Measurements from ENCODE around the gene CREB3. TPM values are rescaled to one million over a fixed set of nuclear protein-coding genes. Genes with fewer than 3 reads are reported as not detected.

CREB3 gene
- total RNA-seq, 1 experiment from 2014 or later, result 27.3 TPM

DNA sequence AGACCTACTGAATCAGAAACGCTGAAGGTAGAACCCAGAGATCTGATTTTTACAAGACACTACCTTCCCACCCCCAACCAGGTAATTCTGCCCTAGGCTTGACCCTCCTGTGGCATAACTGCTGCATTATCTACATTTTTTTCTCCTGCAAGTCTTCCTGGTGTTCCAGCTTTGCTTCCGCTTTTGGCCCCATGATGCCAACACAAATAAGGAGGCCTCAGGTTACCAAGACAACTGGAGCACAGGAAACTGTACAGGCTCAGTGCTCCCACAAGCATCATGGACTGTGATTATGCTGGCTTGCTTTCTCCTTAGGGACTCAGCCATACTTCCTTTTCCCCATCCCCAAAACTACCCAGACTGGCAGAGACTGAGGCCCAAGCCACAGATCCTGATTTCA, 28.2 kb downstream of the CREB3 start:
- Histone ChIP-seq H3K9me3 (ENCODE audit: control insufficient read depth, low read depth, low read length) (no peaks in the 10 kb centered on the region), H3K9ac (ENCODE audit: extremely low read depth, insufficient read length, low read length) (no peak overlapping the region), H3K23me2 (ENCODE audit: insufficient read length, low read depth, low read length, poor library complexity, severe bottlenecking) (peaks cover 3% of the 10 kb centered on the region), H3K4ac (ENCODE audit: low read depth, low read length) (no peak overlapping the region), H3K14ac (ENCODE audit: insufficient read depth, low read length) (no peak overlapping the region), H2AK5ac (ENCODE audit: insufficient read length, low read length) (no peak overlapping the region), H3K27ac (ENCODE audit: insufficient read length, low read depth, low read length) (no peak overlapping the region), H3K23ac (ENCODE audit: insufficient read length, low read depth, low read length) (no peak overlapping the region), H3T11ph (ENCODE audit: low read length) (no peak overlapping the region), H3K56ac (ENCODE audit: insufficient read length, low read depth, low read length) (no peak overlapping the region), H3K4me2 (ENCODE audit: insufficient read depth, insufficient read length, low read length) (no peak overlapping the region), H3K79me1 (ENCODE audit: insufficient read depth, low read depth, low read length, poor library complexity, severe bottlenecking) (no peaks in the 10 kb centered on the region), H2AFZ (ENCODE audit: low read length) (no peak overlapping the region), H3K27me3 (ENCODE audit: insufficient read depth, low read length) (no peaks in the 10 kb centered on the region), H2BK15ac (ENCODE audit: low read depth, low read length) (no peak overlapping the region), H3K79me2 (ENCODE audit: insufficient read depth, low read length) (no peaks in the 10 kb centered on the region; the same call in 1 of the 2 replicates), H4K20me1 (ENCODE audit: control insufficient read depth, insufficient read depth, insufficient read length) (no peaks in the 10 kb centered on the region), H4K8ac (replicated peaks; ENCODE audit: insufficient read length, low read depth, low read length) (no peak overlapping the region), H2BK5ac (ENCODE audit: insufficient read length, low read length) (no peak overlapping the region), H4K91ac (ENCODE audit: insufficient read length, low read depth, low read length) (no peak overlapping the region), H2BK12ac (ENCODE audit: insufficient read length, low read depth, low read length) (no peak overlapping the region), H3K18ac (ENCODE audit: insufficient read length, low read depth, low read length) (no peak overlapping the region), H3K4me1 (ENCODE audit: insufficient read depth, low read length) (no peaks in the 10 kb centered on the region), H2BK120ac (ENCODE audit: low read depth, low read length, poor library complexity, severe bottlenecking) (no peak overlapping the region), H2BK20ac (ENCODE audit: low read depth, low read length, poor library complexity, severe bottlenecking) (no peak overlapping the region), H4K5ac (ENCODE audit: insufficient read length, low read depth, low read length) (no peak overlapping the region)
- Mint-ChIP-seq H3K4me1 (peaks cover 36 to 40% of the 10 kb centered on the region in 2 experiments), H3K27ac (peak overlapping the region in 1 of 3 experiments; percentile 78; a peak in 1 of 7 replicates), H3K36me3 (ENCODE audit: insufficient read depth in 1 of 3, low read depth in 3 of 3) (peaks cover 0 to 7% (median 3%) of the 10 kb centered on the region in 3 experiments; a peak in 4 of 7 replicates), H3K9me3 (no peaks in the 10 kb centered on the region), H3K27me3 (ENCODE audit: low read depth) (no peaks in the 10 kb centered on the region), H3K4me3 (no peak overlapping the region)
- no CpG with 5 or more reads among the region's 2 CpGs for WGBS (ENCODE audit: extremely low coverage, insufficient read length, low lambda C conversion rate)
- no peak for DNase-seq
- TF ChIP-seq, protein P1, sequence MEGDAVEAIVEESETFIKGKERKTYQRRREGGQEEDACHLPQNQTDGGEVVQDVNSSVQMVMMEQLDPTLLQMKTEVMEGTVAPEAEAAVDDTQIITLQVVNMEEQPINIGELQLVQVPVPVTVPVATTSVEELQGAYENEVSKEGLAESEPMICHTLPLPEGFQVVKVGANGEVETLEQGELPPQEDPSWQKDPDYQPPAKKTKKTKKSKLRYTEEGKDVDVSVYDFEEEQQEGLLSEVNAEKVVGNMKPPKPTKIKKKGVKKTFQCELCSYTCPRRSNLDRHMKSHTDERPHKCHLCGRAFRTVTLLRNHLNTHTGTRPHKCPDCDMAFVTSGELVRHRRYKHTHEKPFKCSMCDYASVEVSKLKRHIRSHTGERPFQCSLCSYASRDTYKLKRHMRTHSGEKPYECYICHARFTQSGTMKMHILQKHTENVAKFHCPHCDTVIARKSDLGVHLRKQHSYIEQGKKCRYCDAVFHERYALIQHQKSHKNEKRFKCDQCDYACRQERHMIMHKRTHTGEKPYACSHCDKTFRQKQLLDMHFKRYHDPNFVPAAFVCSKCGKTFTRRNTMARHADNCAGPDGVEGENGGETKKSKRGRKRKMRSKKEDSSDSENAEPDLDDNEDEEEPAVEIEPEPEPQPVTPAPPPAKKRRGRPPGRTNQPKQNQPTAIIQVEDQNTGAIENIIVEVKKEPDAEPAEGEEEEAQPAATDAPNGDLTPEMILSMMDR (conservative IDR thresholded peaks at IDR 0.05), result no peak

Data from H9 (cell line).